AG09319 (cell line): ENCODE data around the gene ZNF229.
"Not testable (repeated sequence)": the region's sequence is repeated elsewhere in the genome, so short reads cannot be mapped to it uniquely, and the experiment has no call there.

Source experiments
- DNase-seq: peaks from one replicate; pipeline ENCODE4 v3.0.0-alpha.2; 2010; ENCODE audit warnings: low read depth; ENCODE audit errors: extremely low read depth
- CTCF ChIP-seq: IDR thresholded peaks from 2 replicates; pipeline ENCODE4 v1.5.1; 2011; ENCODE audit warnings: low read depth, mild to moderate bottlenecking, inconsistent platforms, low read length, moderate library complexity

The ZNF229 gene

DNA sequence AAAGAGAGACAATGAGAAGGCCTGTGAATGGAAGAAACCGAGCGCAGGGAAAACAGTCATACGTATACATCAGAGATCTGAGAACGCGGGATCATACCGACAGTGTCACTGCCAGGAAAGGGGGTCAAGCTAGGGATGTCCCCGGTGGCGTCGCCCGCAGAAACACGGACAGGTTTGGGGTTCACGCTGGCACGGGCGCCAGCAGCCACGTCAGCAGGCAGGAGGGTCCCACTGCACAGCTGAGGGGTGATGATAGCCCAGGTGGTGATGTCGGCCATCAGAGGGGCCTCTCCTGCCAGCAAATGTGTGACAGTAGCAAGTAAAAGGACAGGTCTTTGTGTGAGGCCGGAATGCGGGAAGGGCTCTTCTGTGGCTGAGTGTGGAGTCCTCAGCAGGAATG lies 3.4 kb upstream of the ZNF229 start:
- no peak for TF ChIP-seq CTCF
- no peak for DNase-seq

- TF ChIP-seq CTCF, result no peak
- no peak for DNase-seq
Observed at GRCh38 chr19:44438441-44438840, 9.8 kb downstream of the ZNF229 start.

DNA sequence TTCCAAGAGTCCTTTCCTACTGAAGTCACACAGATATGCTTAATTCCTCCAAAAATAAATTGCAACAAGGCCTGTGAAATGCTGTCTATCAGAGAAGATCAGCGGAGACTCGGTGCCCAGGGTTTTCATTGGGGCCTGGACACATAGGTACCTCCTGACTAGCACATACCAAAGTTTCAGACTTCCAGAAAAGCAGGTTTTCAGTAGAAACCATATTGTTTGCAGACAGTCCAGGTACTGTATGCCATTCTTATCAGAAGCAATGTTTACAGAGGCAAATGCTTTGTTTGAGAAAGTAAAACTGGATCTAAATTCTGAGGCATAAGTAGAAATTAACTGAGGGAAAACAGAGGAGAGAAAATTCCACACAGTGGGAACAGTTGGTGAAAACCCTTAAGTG lies 12.8 kb downstream of the ZNF229 start:
- no peak for TF ChIP-seq CTCF

GRCh38 chr19:44430956-44431355 lies 17.3 kb downstream of the ZNF229 start:
- TF ChIP-seq CTCF, result no peak
- DNase-seq, result no peak

More for the DNA sequence above, 12.8 kb downstream of the ZNF229 start:
- DNase-seq, result no peak

GRCh38 chr19:44415553-44415952 lies 32.7 kb downstream of the ZNF229 start:
- DNase-seq, result not testable (repeated sequence)

DNA sequence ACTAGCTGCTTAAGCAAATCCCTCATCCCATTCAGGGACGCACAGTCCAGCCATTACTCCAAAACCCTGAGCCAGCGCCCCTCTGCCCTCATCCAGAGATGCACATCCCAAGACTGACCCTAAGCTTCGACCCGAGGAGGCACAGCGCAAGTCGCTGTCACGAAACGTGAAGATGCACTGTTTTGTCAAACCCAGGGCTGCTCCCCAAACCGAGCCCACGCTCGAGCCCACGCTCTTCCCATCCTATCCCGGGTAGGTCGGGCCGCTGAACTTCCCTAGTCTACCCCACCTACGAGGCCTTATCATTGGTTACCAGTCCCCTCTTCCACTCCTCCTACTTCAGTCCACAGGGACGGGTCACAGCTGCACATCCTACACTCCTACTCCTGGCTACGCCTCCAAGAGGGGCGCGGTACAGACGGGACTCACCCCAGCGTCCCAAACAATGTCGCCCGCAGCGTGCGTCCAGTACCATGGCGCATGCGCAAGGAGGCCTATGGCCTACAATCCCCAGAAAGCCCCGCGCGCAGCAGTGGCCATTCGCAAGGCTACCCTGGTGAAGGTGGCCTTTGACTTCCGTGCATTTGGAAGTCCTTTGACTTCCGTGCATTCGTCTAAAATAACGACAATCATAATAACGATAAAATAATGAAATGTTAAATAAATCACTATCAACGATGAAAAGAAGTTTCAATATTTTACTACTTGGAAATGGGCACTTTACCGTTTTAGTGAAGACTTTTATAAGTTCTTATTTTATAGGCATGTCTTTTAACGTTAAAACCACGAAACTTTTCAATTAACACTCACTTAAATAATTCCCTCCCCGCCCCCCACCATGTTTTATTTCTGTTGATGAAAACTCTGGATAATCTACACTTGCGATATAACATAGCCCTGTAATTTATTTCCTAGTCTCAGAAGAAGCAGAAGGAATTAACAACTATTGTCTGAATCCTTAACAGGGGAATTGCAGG lies 46.8 kb downstream of the ZNF229 start, which contains the start of gene ZNF285:
TSS of gene ZNF285 (minus strand) at position 470 of the 977 bp plus-strand sequence. CDS start 4,395 bp downstream, outside the sequence.
- DNase-seq, result peak; percentile 94
- TF ChIP-seq CTCF, result no peak

- not testable (repeated sequence) for DNase-seq
Observed at GRCh38 chr19:44389268-44389667, 59.0 kb downstream of the ZNF229 start.
